C4-2B (cell line): ENCODE data around the gene RBBP8NL.

Source experiments
- CTCF ChIP-seq: fragments of 450-650 bp; conservative IDR thresholded peaks from 2 replicates; pipeline ENCODE4 v1.5.1; 2017; ENCODE audit warnings: mild to moderate bottlenecking
- ZFX ChIP-seq: fragments of 450-650 bp; IDR thresholded peaks from 2 replicates; pipeline ENCODE4 v1.6.1; 2017

GRCh38 chr20:62448788-62449187 is 21.4 kb upstream of the RBBP8NL start:
- TF ChIP-seq CTCF, result no peak
- no peak for TF ChIP-seq ZFX
